H1 (cell line): Measurements from ENCODE around the gene PKM. TPM values are rescaled to one million over a fixed set of nuclear protein-coding genes. Genes with fewer than 3 reads are reported as not detected.

ENCODE experiments used
- CTCF ChIA-PET: fragments of 300-600 bp; sonication (Branson Sonifier 250); formaldehyde crosslinking; loops from one replicate; lab custom pipeline; 2021; ENCODE audit not compliant: partially characterized antibody; lab: Charles Lee
- POLR2A ChIA-PET: fragments of 300-600 bp; sonication (Branson Sonifier 250); formaldehyde crosslinking; loops from one replicate; lab custom pipeline; 2021; ENCODE audit warnings: inconsistent platforms; ENCODE audit not compliant: partially characterized antibody; lab: Charles Lee
- DNase-seq, 2 experiments: peaks; one replicate each; pipeline versions ENCODE4 v3.0.0 to v3.0.0-alpha.2; 2010 to 2022; ENCODE audit warnings: low spot score in 2 of 2, low read depth in 1 of 2, mixed read lengths in 1 of 2
- FAIRE-seq: peaks from 2 replicates; lab custom pipeline; 2011; peaks lifted over from hg19 to GRCh38; lab: Jason Lieb, UNC
- H2AFZ ChIP-seq: 2 replicates; pipeline ENCODE4 v1.8.1; 2012; ENCODE audit warnings: low read length, inconsistent platforms
- H2AK5ac ChIP-seq: 2 replicates; pipeline ENCODE4 v1.6.1; 2013; ENCODE audit warnings: low read depth, low read length
- H2BK120ac ChIP-seq: replicated peaks from 2 replicates; pipeline ENCODE3; 2013; ENCODE audit warnings: low read depth, low read length, inconsistent platforms
- H2BK12ac ChIP-seq: 2 replicates; pipeline ENCODE4 v1.6.1; 2013; ENCODE audit warnings: low read depth, low read length
- H2BK15ac ChIP-seq: 2 replicates; pipeline ENCODE4 v1.6.1; 2013; ENCODE audit warnings: low read length
- H2BK20ac ChIP-seq: 2 replicates; pipeline ENCODE4 v1.6.1; 2013; ENCODE audit warnings: low read length
- H2BK5ac ChIP-seq: 2 replicates; pipeline ENCODE4 v1.6.1; 2013; ENCODE audit warnings: low read depth, low read length
- H3K14ac ChIP-seq: 2 replicates; pipeline ENCODE4 v1.6.1; 2013; ENCODE audit warnings: inconsistent platforms; ENCODE audit not compliant: insufficient read length
- H3K18ac ChIP-seq: 2 replicates; pipeline ENCODE4 v1.6.1; 2013; ENCODE audit warnings: low read length; ENCODE audit errors: extremely low read depth
- H3K23ac ChIP-seq: 2 replicates; pipeline ENCODE4 v1.6.1; 2013; ENCODE audit warnings: inconsistent platforms; ENCODE audit not compliant: insufficient read length
- H3K23me2 ChIP-seq: 2 replicates; pipeline ENCODE4 v1.6.1; 2013; ENCODE audit warnings: low read depth, low read length
- H3K27ac ChIP-seq: 2 replicates; pipeline ENCODE4 v1.6.1; 2011; ENCODE audit warnings: low read depth, low read length, inconsistent platforms
- H3K27me3 ChIP-seq, 4 experiments: replicated peaks in 1 of 4; 1 replicate in 1 of 4; 2 replicates in 3 of 4; pipeline versions ENCODE4 v1.6.1 to v1.8.1; 2011 to 2013; ENCODE audit warnings: low read length in 3 of 4, mild to moderate bottlenecking in 3 of 4, inconsistent platforms in 2 of 4, mixed read lengths in 2 of 4, moderate library complexity in 1 of 4; ENCODE audit not compliant: control insufficient read depth in 3 of 4, insufficient read depth in 3 of 4; ENCODE audit errors: extremely low read depth in 1 of 4
- H3K36me3 ChIP-seq, 4 experiments: 2 replicates each; pipeline versions ENCODE4 v1.6.1 to v1.8.1; 2011 to 2013; ENCODE audit warnings: mild to moderate bottlenecking in 4 of 4, low read length in 3 of 4, moderate library complexity in 2 of 4, control low read depth in 1 of 4, inconsistent platforms in 1 of 4; ENCODE audit not compliant: insufficient read depth in 4 of 4, control insufficient read depth in 2 of 4
- H3K4ac ChIP-seq: replicated peaks from 2 replicates; pipeline ENCODE3; 2013; ENCODE audit warnings: low read length, low read depth, mixed read lengths, inconsistent platforms; ENCODE audit not compliant: insufficient read length
- H3K4me1 ChIP-seq, 4 experiments: replicated peaks in 1 of 4; 1 replicate in 1 of 4; 2 replicates in 3 of 4; pipeline versions ENCODE4 v1.6.1 to v1.8.1; 2011 to 2013; ENCODE audit warnings: low read length in 3 of 4, inconsistent platforms in 2 of 4, mixed read lengths in 1 of 4; ENCODE audit not compliant: insufficient read depth in 4 of 4, control insufficient read depth in 3 of 4
- H3K4me2 ChIP-seq, 2 experiments: 2 replicates each; pipeline versions ENCODE4 v1.6.1 to v1.8.1; 2011 to 2013; ENCODE audit warnings: low read depth in 2 of 2, low read length in 2 of 2, control low read depth in 1 of 2, inconsistent platforms in 1 of 2, mild to moderate bottlenecking in 1 of 2; ENCODE audit not compliant: insufficient read depth in 1 of 2
- H3K4me3 ChIP-seq, 4 experiments: fragments of 200-600, 300-600 bp in 1 of 4; sonication (generic), shearing (Covaris generic), sonication (Bioruptor Twin) in 1 of 4; 2 replicates each; pipeline versions ENCODE4 v1.5.1 to v1.8.1; 2011 to 2016; ENCODE audit warnings: low read length in 4 of 4, low read depth in 3 of 4, control low read depth in 2 of 4, inconsistent platforms in 2 of 4, mild to moderate bottlenecking in 2 of 4, mixed read lengths in 1 of 4, moderate library complexity in 1 of 4; ENCODE audit not compliant: insufficient read depth in 2 of 4; ENCODE audit errors: extremely low read depth in 1 of 4
- H3K56ac ChIP-seq: replicated peaks from 2 replicates; pipeline ENCODE3; 2013; ENCODE audit warnings: low read depth, mild to moderate bottlenecking, mixed read lengths, low read length, inconsistent platforms; ENCODE audit not compliant: insufficient read length
- H3K79me1 ChIP-seq: 2 replicates; pipeline ENCODE4 v1.6.1; 2013; ENCODE audit warnings: low read depth, low read length, control low read depth
- H3K79me2 ChIP-seq, 2 experiments: 2 replicates each; pipeline versions ENCODE4 v1.6.1 to v1.8.1; 2012 to 2013; ENCODE audit warnings: low read length in 2 of 2, mild to moderate bottlenecking in 2 of 2, inconsistent platforms in 1 of 2; ENCODE audit not compliant: insufficient read depth in 2 of 2, control insufficient read depth in 1 of 2
- H3K9ac ChIP-seq, 4 experiments: replicated peaks in 1 of 4; 1 replicate in 1 of 4; 2 replicates in 3 of 4; pipeline versions ENCODE4 v1.6.1 to v1.8.1; 2011 to 2013; ENCODE audit warnings: low read depth in 3 of 4, low read length in 3 of 4, control low read depth in 2 of 4, mild to moderate bottlenecking in 2 of 4, moderate library complexity in 2 of 4, inconsistent platforms in 1 of 4; ENCODE audit errors: extremely low read depth in 1 of 4
- H3K9me3 ChIP-seq, 2 experiments: 2 replicates each; pipeline versions ENCODE4 v1.6.1 to v1.8.1; 2012 to 2013; ENCODE audit warnings: mild to moderate bottlenecking in 2 of 2, moderate library complexity in 2 of 2, control low read depth in 1 of 2, inconsistent platforms in 1 of 2, low read depth in 1 of 2, low read length in 1 of 2, mixed read lengths in 1 of 2; ENCODE audit not compliant: insufficient read depth in 2 of 2
- H4K20me1 ChIP-seq, 2 experiments: replicated peaks in 1 of 2; 2 replicates each; pipeline versions ENCODE3 to v1.8.1; 2011 to 2013; ENCODE audit warnings: inconsistent platforms in 2 of 2, low read length in 2 of 2, mild to moderate bottlenecking in 1 of 2; ENCODE audit not compliant: insufficient read depth in 2 of 2, control insufficient read depth in 1 of 2
- H4K5ac ChIP-seq: 2 replicates; pipeline ENCODE4 v1.6.1; 2013; ENCODE audit warnings: low read length, low read depth, mixed read lengths, inconsistent platforms; ENCODE audit not compliant: insufficient read length
- H4K8ac ChIP-seq: 2 replicates; pipeline ENCODE4 v1.8.0; 2013; ENCODE audit warnings: mild to moderate bottlenecking, moderate library complexity, low read length, inconsistent platforms; ENCODE audit not compliant: insufficient read depth; ENCODE audit errors: extremely low read depth
- H4K91ac ChIP-seq: replicated peaks from 2 replicates; pipeline ENCODE3; 2013; ENCODE audit warnings: low read length, mixed read lengths, inconsistent platforms; ENCODE audit not compliant: insufficient read length
- EGR1 ChIP-seq: IDR thresholded peaks from 2 replicates; pipeline ENCODE4 v1.6.1; 2011; ENCODE audit warnings: low read depth, low read length, borderline replicate concordance
- EZH2 ChIP-seq: fragments of 200-600 bp; sonication (generic); IDR thresholded peaks from 2 replicates; pipeline ENCODE4 v1.7.1; 2012; ENCODE audit warnings: low read depth, mild to moderate bottlenecking, moderate library complexity, low read length, inconsistent platforms; ENCODE audit not compliant: severe bottlenecking
- GABPA ChIP-seq: IDR thresholded peaks from 2 replicates; pipeline ENCODE4 v1.6.1; 2011; ENCODE audit warnings: mild to moderate bottlenecking, low read length, moderate library complexity, borderline replicate concordance; ENCODE audit not compliant: insufficient read depth
- HDAC6 ChIP-seq: IDR thresholded peaks from one replicate; pipeline ENCODE4 v1.7.1; 2012; ENCODE audit warnings: low read depth, mild to moderate bottlenecking, inconsistent platforms, low read length, moderate library complexity
- KDM1A ChIP-seq: fragments of 200-600, 300-600 bp; sonication (generic); IDR thresholded peaks from 2 replicates; pipeline ENCODE4 v1.7.1; 2016; ENCODE audit warnings: mild to moderate bottlenecking, low read length, borderline replicate concordance
- NRF1 ChIP-seq: IDR thresholded peaks from 2 replicates; pipeline ENCODE4 v1.6.1; 2011; ENCODE audit warnings: mild to moderate bottlenecking, low read depth, low read length, improper control_type of control experiment
- RAD21 ChIP-seq, 2 experiments: IDR thresholded peaks in 1 of 2; conservative IDR thresholded peaks in 1 of 2; 2 replicates each; pipeline ENCODE4 v1.6.1; 2011; ENCODE audit warnings: low read depth in 2 of 2, low read length in 2 of 2, improper control_type of control experiment in 1 of 2, inconsistent platforms in 1 of 2, mild to moderate bottlenecking in 1 of 2, moderate library complexity in 1 of 2
- RBBP5 ChIP-seq: IDR thresholded peaks from 2 replicates; pipeline ENCODE4 v1.7.1; 2012; ENCODE audit warnings: low read depth, mild to moderate bottlenecking, inconsistent platforms, low read length, moderate library complexity, borderline replicate concordance
- SP1 ChIP-seq: IDR thresholded peaks from 2 replicates; pipeline ENCODE4 v1.6.1; 2011; ENCODE audit warnings: low read depth, low read length
- SP2 ChIP-seq: IDR thresholded peaks from 2 replicates; pipeline ENCODE4 v1.6.1; 2012; ENCODE audit warnings: mild to moderate bottlenecking, low read length, inconsistent platforms
- YY1 ChIP-seq: IDR thresholded peaks from 2 replicates; pipeline ENCODE4 v1.6.1; 2011; ENCODE audit warnings: low read depth, mild to moderate bottlenecking, low read length
- polyA plus RNA-seq, 7 experiments: library from polyadenylated mRNA; depleted of rRNA in 3 of 7; stranded (reverse) in 5 of 7; unstranded in 2 of 7; fragments of >200 nt in 5 of 7; fragments of 200-250 nt in 2 of 7; gene quantifications; 1 replicate in 5 of 7; 2 replicates in 1 of 7; 4 replicates in 1 of 7; pipeline versions ENCODE4 v1.2.1 to v1.2.3, GENCODE V29; 2011 to 2013; ENCODE audit warnings: missing spikeins in 2 of 7, mixed read lengths in 2 of 7
- total RNA-seq: library from RNA; stranded (reverse); fragmentation: NEBNext Ultra II Directional; extraction: Animal tissue kit (Norgen Biotek cat#: 25700); gene quantifications from 2 replicates; pipeline ENCODE4 v1.2.1, GENCODE V29; 2021
- TF ChIP-seq, protein P1 (sequence below), 3 experiments: IDR thresholded peaks; 1 replicate in 2 of 3; 2 replicates in 1 of 3; pipeline versions ENCODE4 v1.5.1 to v1.6.1; 2011; ENCODE audit warnings: low read length in 3 of 3, mild to moderate bottlenecking in 3 of 3, inconsistent platforms in 2 of 3, low read depth in 1 of 3, moderate library complexity in 1 of 3; ENCODE audit not compliant: insufficient read depth in 1 of 3; ENCODE audit errors: control extremely low read depth in 1 of 3

PKM gene
- total and polyA plus RNA-seq, 2 of the 8 experiments (the other 6 are each of a cell fraction or from before 2014, with no cell fraction given) = 780 to 856 TPM

DNA sequence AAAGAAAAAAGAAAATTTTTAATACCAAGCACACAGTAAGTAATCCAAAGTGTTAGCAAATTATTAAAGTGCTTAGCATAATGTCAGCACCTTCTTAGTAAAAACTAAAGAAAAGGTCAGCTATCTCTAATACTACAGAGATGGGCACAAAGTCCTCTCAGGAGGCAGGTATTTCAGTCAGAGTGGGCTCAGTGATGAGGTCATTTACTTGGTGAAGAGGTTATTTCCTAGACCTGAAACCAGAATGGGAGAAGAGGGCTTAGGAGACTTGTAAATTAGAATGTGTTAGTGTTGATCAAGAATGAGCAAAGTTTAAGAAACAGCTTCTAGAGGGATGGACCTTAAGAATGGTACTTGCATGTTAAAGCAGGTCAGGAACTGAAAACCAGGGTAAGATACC is 8.7 kb upstream of the PKM start:
- Histone ChIP-seq H3K4me3 (no peak overlapping the region), H3K56ac (no peak overlapping the region), H4K91ac (no peak overlapping the region), H2AK5ac (no peak overlapping the region), H3K14ac (no peak overlapping the region), H2BK12ac (no peak overlapping the region), H3K27me3 (peaks cover 27 to 87% (median 60%) of the 10 kb centered on the region in 4 experiments), H2BK5ac (no peak overlapping the region), H2BK20ac (no peak overlapping the region), H2BK15ac (no peak overlapping the region), H3K27ac (no peak overlapping the region), H3K18ac (no peak overlapping the region), H3K4me2 (no peak overlapping the region), H3K23me2 (no peaks in the 10 kb centered on the region), H3K4ac (no peak overlapping the region), H4K5ac (no peak overlapping the region), H2AFZ (no peak overlapping the region), H3K9me3 (no peaks in the 10 kb centered on the region), H3K36me3 (peaks cover 3 to 33% (median 15%) of the 10 kb centered on the region in 4 experiments; a peak in 6 of 8 replicates), H4K20me1 (peaks cover 15 to 18% of the 10 kb centered on the region in 2 experiments), H3K79me1 (no peaks in the 10 kb centered on the region), H3K4me1 (peaks cover 0 to 13% (median 4%) of the 10 kb centered on the region in 4 experiments; a peak in 4 of 7 replicates), H3K79me2 (no peaks in the 10 kb centered on the region), H2BK120ac (no peak overlapping the region), H3K9ac (no peak overlapping the region), H4K8ac (no peak overlapping the region), H3K23ac (no peak overlapping the region)
- CTCF ChIA-PET = interaction anchor here (1.3 to 4.8 kb wide), 3 partner anchors 12 to 40 kb away, joined by 3 to 29 read pairs (median 28); partner anchors contain the start of gene GRAMD2A
- POLR2A ChIA-PET = interaction anchor here (0.6 to 6.3 kb wide), 3 partner anchors 8 to 842 kb away, joined by 3 to 66 read pairs (median 12); partner anchors contain the start of gene PKM
- no peak for DNase-seq
- FAIRE-seq = no peak
- TF ChIP-seq SP1 (no peak), NRF1 (no peak), SP2 (no peak), RAD21 (IDR thresholded peaks at IDR 0.05 in 1 of 2, conservative IDR thresholded peaks at IDR 0.05 in 1 of 2; ENCODE audit: low read depth in 2 of 2, low read length in 2 of 2) (no peak), EGR1 (no peak), KDM1A (no peak), RBBP5 (no peak), HDAC6 (no peak), EZH2 (no peak), GABPA (no peak), YY1 (no peak)
- TF ChIP-seq, protein P1, sequence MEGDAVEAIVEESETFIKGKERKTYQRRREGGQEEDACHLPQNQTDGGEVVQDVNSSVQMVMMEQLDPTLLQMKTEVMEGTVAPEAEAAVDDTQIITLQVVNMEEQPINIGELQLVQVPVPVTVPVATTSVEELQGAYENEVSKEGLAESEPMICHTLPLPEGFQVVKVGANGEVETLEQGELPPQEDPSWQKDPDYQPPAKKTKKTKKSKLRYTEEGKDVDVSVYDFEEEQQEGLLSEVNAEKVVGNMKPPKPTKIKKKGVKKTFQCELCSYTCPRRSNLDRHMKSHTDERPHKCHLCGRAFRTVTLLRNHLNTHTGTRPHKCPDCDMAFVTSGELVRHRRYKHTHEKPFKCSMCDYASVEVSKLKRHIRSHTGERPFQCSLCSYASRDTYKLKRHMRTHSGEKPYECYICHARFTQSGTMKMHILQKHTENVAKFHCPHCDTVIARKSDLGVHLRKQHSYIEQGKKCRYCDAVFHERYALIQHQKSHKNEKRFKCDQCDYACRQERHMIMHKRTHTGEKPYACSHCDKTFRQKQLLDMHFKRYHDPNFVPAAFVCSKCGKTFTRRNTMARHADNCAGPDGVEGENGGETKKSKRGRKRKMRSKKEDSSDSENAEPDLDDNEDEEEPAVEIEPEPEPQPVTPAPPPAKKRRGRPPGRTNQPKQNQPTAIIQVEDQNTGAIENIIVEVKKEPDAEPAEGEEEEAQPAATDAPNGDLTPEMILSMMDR (IDR thresholded peaks at IDR 0.05; ENCODE audit: control extremely low read depth in 1 of 3, insufficient read depth in 1 of 3, low read depth in 1 of 3, low read length in 3 of 3) = no peak
